ENCODE measurements around the gene SUMO4. TPM values are rescaled to one million over a fixed set of nuclear protein-coding genes. Genes with fewer than 3 reads are reported as not detected.

SUMO4 gene
- total RNA-seq, 1 donor from 2014 or later = 3.9 TPM

- Histone ChIP-seq H3K9me3 (no peaks in the 10 kb centered on the region), H3K36me3 (peaks cover 0 to 19% of the 10 kb centered on the region in 2 donors), H3K4me3 (no peak overlapping the region), H3K4me1 (no peaks in the 10 kb centered on the region), H3K27me3 (no peaks in the 10 kb centered on the region), H3K27ac (no peak overlapping the region)
- DNase-seq (ENCODE audit: extremely low spot score in 2 of 2) = no peak
- intact Hi-C loops (cut with DNase I) = no loop called here
- no peak for TF ChIP-seq POLR2A (IDR thresholded peaks at IDR 0.05)
- no peak for TF ChIP-seq CTCF (IDR thresholded peaks at IDR 0.05)
- TF ChIP-seq POLR2AphosphoS5 (IDR thresholded peaks at IDR 0.05; ENCODE audit: insufficient read depth in 1 of 2, low read depth in 1 of 2) = no peak
These were observed 6.0 kb downstream of the SUMO4 start for GRCh38 chr6:149405823-149406765.

GRCh38 chr6:149409617-149410016 lies 9.6 kb downstream of the SUMO4 start:
- TF ChIP-seq POLR2AphosphoS5 (IDR thresholded peaks at IDR 0.05; ENCODE audit: insufficient read depth in 1 of 2, low read depth in 1 of 2) (no peak), POLR2A (IDR thresholded peaks at IDR 0.05) (no peak), CTCF (IDR thresholded peaks at IDR 0.05) (no peak)
- intact Hi-C loops (cut with DNase I) = no loop called here
- no peaks in the 10 kb centered on the region for H3K9me3 ChIP-seq
- peaks cover 0 to 19% of the 10 kb centered on the region in 2 donors for H3K36me3 ChIP-seq
- H3K4me3 ChIP-seq = no peak overlapping the region
- DNase-seq (ENCODE audit: extremely low spot score in 2 of 2) = no peak
- H3K4me1 ChIP-seq = no peaks in the 10 kb centered on the region
- H3K27ac ChIP-seq = no peak overlapping the region
- no peaks in the 10 kb centered on the region for H3K27me3 ChIP-seq

- no peak for TF ChIP-seq POLR2A (IDR thresholded peaks at IDR 0.05)
- no peak for TF ChIP-seq POLR2AphosphoS5 (IDR thresholded peaks at IDR 0.05; ENCODE audit: insufficient read depth in 1 of 2, low read depth in 1 of 2)
- no peak for TF ChIP-seq CTCF (IDR thresholded peaks at IDR 0.05)
- H3K27ac ChIP-seq = no peak overlapping the region
- no peak for DNase-seq (ENCODE audit: extremely low spot score in 2 of 2)
- intact Hi-C loops (cut with DNase I) = no loop called here
- no peaks in the 10 kb centered on the region for H3K27me3 ChIP-seq
- peaks cover 0 to 19% of the 10 kb centered on the region in 2 donors for H3K36me3 ChIP-seq
- no peaks in the 10 kb centered on the region for H3K9me3 ChIP-seq
- no peaks in the 10 kb centered on the region for H3K4me1 ChIP-seq
- no peak overlapping the region for H3K4me3 ChIP-seq
These were observed 10.5 kb downstream of the SUMO4 start for GRCh38 chr6:149410557-149410956.

GRCh38 chr6:149414009-149414408 lies 13.9 kb downstream of the SUMO4 start:
- no peaks in the 10 kb centered on the region for H3K9me3 ChIP-seq
- no peak overlapping the region for H3K4me3 ChIP-seq
- H3K4me1 ChIP-seq = no peaks in the 10 kb centered on the region
- no peak for DNase-seq (ENCODE audit: extremely low spot score in 2 of 2)
- H3K27me3 ChIP-seq = no peaks in the 10 kb centered on the region
- peaks cover 0 to 12% of the 10 kb centered on the region in 2 donors for H3K36me3 ChIP-seq
- intact Hi-C loops (cut with DNase I) = no loop called here
- H3K27ac ChIP-seq = no peak overlapping the region
- TF ChIP-seq POLR2A (IDR thresholded peaks at IDR 0.05) = no peak
- TF ChIP-seq CTCF (IDR thresholded peaks at IDR 0.05) = no peak

GRCh38 chr6:149414821-149415220 lies 14.8 kb downstream of the SUMO4 start:
- Histone ChIP-seq H3K4me3 (no peak overlapping the region), H3K4me1 (no peaks in the 10 kb centered on the region), H3K27ac (no peak overlapping the region), H3K27me3 (no peaks in the 10 kb centered on the region), H3K9me3 (no peaks in the 10 kb centered on the region), H3K36me3 (peaks cover 0 to 4% of the 10 kb centered on the region in 2 donors)
- TF ChIP-seq POLR2A (IDR thresholded peaks at IDR 0.05) (no peak), CTCF (IDR thresholded peaks at IDR 0.05) (no peak), POLR2AphosphoS5 (IDR thresholded peaks at IDR 0.05; ENCODE audit: insufficient read depth in 1 of 2, low read depth in 1 of 2) (no peak)
- DNase-seq (ENCODE audit: extremely low spot score in 2 of 2) = no peak
- intact Hi-C loops (cut with DNase I) = no loop called here
